Testis (tissue), 2 donors: ENCODE results near the gene PRR33.

Experiments used
- POLR2A ChIP-seq: fragments of 450-650 bp; IDR thresholded peaks from one replicate; pipeline ENCODE4 v1.6.1; 2017; ENCODE audit warnings: antibody characterized with exemption, mild to moderate bottlenecking, moderate library complexity
- TF ChIP-seq, protein P1 (sequence below), 3 experiments: fragments of 450-650 bp in 2 of 3; fragments of 200-600 bp in 1 of 3; sonication (generic) in 1 of 3; IDR thresholded peaks; one replicate each; pipeline ENCODE4 v1.5.1; 2016 to 2019; ENCODE audit warnings: antibody characterized with exemption in 3 of 3, mild to moderate bottlenecking in 2 of 3, moderate library complexity in 1 of 3

DNA sequence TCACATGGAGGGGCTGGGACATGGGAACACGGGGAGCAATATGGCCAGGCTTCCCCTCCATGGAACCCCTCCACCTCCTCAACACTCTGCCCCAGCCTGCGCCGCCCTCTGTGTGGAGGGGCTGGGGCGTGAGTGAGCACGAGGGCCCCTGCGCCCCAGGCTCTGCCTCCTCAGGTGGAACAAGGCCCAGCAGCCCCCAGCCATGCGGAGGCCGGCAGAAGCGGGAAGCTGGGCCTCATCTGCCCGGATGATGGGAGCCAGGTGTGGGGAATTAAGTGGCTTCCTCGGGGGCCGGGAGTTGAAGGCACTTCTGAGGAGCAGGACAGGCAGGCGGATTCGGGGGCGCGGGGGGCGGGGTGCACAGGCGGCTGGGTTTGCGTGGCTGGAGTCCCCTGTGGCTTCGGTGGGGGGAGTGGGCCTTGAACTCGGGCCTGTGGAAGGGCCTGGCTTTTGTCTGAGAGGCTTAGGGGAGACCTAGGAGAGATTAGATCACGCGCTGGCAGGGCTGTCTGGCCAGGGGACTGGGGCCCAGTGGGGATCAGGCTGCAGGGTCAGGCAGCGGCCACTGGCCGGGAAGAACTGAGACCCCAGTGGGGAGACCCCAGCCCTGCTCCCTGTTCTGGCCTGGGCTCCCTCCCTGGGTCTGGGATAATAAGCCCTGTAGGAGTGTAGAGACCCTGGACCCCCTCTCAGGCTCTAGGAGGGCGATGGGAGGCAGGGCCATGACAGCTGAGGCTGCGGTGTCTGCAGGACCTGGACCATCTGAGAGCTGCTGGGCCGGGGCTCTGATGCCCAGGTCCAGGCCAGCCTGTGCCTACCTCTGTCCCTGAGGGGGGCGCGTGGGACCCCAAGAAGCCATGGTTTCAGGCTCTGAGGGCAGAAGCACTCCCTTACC, 13.3 kb downstream of the PRR33 start:
- TF ChIP-seq, protein P1, sequence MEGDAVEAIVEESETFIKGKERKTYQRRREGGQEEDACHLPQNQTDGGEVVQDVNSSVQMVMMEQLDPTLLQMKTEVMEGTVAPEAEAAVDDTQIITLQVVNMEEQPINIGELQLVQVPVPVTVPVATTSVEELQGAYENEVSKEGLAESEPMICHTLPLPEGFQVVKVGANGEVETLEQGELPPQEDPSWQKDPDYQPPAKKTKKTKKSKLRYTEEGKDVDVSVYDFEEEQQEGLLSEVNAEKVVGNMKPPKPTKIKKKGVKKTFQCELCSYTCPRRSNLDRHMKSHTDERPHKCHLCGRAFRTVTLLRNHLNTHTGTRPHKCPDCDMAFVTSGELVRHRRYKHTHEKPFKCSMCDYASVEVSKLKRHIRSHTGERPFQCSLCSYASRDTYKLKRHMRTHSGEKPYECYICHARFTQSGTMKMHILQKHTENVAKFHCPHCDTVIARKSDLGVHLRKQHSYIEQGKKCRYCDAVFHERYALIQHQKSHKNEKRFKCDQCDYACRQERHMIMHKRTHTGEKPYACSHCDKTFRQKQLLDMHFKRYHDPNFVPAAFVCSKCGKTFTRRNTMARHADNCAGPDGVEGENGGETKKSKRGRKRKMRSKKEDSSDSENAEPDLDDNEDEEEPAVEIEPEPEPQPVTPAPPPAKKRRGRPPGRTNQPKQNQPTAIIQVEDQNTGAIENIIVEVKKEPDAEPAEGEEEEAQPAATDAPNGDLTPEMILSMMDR (IDR thresholded peaks at IDR 0.05), result no peak
- no peak for TF ChIP-seq POLR2A
